Measurements from ENCODE around the gene C18orf32. TPM values are rescaled to one million over a fixed set of nuclear protein-coding genes. Genes with fewer than 3 reads are reported as not detected.
"Not testable (repeated sequence)": the region's sequence is repeated elsewhere in the genome, so short reads cannot be mapped to it uniquely, and the experiment has no call there.

Gene C18orf32
- total RNA-seq, result 13.4 and 14.1 TPM in 2 replicates

DNA sequence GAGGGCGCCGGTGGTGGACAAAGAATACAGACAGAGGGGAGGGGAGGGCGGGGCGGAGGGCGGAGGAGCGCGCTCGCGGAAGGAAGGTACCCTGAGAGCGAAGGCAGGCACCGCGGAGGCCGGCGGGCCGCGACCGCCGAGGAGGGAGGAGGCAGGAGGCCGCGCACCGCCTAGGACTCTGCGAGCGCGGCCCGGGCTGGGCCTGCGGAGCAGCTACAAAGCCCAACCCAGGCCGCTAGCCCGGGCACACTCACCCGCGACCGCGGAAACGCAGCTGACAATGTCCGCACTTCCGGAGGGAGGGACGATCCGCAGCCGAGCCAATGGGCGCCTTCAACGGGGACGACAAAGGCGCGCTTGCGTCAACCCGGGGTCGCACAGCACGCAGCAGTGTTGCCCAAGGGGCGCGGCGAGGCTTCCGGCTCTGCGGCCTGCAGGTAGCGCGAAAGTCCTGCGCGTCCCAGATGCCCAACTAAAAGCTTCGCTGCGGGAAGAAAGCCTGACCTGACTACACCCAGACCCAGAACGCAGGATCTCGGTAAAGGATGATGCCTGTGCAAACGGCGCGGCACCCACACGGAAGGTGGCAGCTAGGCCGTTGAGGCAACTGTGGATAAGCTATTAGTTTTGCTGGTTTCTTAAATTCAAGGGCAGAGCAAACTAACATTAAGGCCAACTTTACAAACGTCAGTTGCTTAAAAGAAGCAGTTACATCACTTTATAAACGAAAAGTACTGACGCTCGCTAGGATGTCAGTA, at the start of gene C18orf32:
Gene C18orf32 (minus strand): TSS at position 282 of the 758 bp plus-strand sequence. CDS start 3,486 bp downstream, outside the sequence.
- DNase-seq, result peak; percentile 95

DNA sequence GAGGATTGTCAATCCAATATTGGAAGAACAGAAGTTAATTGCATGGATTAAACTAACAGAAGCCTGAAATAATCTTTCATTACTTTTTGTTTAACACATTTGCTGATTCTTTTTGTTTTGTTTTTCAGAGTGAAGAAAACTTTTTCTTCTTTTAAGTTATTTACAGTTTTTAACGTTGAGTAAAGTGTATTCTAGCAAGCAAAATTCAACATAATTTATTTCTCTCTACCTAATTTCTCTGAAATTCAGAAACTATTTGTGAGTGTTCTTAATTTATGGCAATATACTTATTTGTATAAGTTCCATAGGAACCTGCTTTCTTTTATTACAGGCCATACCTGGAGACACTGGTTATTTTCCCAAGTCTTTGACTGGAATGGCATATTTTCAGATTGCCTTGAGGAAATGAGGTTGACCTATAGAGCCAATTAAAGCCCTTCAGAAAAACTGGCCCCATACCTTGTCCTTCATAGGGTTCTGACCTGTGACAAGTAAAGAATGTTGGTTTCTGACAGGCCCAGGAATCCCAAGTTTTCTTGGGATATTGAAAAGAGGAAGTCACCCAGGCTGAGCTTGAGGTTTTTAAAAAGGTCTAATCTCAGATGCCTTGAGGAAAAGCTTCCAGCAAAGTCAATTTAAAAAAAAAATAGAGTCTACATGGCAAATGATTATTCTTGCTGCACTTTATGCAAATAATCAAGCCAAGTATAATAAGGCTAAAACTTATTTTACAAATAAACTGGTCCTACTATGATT, 48.0 kb upstream of the C18orf32 start:
- DNase-seq, result no peak

DNA sequence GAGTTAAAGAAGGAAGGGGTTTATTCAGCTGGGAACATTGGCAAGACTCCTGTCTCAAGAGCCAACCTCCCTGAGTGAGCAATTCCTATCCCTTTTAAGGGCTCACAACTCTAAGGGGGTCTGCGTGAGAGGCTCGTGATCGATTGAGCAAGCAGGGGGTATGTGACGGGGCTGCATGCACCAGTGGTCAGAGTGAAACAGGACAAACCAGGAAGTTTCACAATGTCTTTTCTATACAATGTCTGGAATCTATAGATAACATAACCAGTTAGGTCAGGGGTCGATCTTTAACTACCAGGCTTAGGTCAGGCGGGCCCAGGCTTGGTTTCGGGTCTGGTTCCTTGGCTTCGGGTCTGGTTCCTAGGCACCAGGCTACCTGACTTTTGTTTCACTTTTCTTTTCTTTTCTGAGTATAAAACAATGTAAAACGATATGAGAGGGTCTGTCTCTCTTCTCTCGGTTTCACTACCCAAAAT, 44.7 kb upstream of the C18orf32 start:
- no peak for DNase-seq

DNA sequence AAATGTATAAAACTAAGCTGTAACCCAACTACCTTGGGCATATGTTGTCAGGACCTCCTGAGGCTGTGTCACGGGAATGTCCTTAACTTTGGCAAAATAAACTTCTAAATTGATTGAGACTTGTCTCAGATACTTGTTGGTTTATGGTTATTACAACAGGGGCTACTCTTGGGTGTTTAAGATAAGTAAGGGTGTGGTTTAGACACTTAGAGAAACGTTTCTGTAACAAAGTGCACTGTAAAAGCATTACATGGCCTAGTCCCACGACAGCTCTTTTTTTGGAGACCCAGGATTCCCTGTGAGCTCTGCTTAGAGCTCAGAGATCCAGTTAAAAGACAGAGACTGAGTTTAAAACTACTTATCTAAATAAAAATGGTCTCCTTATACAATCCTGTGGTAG, 42.6 kb upstream of the C18orf32 start:
- no peak for DNase-seq

DNA sequence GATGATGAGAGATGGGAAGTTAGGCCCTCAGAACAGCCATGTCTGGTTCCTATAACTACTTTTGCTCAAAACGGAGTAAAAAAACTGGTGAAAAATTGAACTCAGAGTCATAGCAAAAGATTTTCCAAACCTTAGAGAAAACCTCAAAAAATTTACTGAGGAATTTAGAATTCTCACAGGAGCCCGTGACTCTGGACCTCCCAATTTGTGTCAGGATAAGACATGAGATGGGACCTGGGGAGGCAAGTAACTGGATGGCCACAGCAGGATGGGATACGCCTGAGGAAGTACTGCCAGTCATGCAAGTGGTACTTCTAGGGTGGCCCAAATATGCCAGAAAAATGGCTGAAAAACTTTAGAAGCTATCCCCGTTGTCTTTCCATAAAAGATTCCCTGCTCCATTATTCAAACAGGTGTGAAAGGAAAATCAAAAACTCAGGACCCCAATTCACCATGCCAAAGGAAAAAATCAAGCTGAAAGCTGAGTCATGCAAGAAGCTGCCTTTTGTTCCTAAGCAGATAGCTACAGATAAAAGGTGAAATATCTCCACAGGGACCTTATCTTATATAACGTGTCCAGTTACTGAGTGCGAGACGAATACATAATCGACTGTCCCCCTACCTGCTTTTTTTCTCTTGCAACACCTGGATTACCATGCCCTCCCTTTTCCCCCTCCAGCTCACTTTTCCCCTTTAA, 40.7 kb upstream of the C18orf32 start:
- no peak for DNase-seq

DNA sequence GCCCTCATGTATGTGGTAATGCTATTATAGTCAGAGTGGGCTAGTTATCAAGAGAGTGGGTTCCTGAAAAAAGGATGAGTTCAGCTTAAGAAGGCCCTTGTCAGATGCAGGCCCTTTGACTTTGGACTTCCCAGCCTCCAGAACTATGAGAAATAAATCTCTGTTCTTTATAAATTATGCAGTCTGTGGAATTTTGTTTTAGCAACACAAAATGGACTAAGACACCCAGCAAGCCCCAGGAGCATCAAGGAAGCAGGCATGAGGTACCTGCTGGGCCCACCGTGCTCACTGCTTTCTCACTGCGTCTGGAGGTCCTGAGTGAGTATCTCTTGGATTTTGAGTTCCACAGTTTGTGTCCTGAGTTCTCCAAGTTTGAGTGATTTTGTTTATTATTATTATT, 38.9 kb upstream of the C18orf32 start:
- no peak for DNase-seq

DNA sequence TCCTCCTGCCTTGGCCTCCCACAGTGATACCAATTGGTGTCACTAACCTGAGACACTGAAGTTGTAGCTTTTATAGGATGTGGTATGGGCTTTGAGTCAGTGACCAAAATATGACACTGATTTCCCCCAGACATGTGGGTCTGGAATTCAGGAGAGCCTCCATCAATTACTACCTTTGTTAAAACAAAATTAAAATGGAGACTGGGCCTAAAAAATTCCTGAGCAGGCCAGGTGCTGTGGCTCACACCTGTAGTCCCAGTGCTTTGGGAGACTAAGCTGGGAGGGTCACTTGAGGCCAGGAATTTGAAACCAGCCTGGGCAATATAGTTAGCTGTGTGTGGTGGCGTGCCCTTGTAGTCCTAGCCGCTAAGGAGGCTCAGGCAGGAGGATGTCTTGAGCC, 37.9 kb upstream of the C18orf32 start:
- DNase-seq, result no peak

DNA sequence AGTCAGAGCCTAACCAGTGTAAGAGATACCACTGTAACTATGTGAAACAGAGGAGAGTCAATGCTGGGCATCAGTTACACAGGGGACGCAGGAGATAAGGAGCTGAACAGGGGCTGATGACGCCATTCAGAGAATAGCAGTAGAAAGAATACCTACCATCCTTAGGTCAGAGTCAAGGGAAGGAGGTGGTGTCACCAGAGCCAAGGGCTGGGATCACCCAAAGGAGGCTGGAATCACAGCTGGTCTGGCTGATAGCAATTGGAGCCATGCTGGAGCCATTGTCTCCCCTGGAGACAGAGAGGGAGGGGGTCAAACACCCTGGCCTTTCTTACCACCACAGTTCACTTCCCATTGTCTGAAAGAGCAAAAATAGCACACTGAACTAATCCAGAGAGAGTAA, 37.3 kb upstream of the C18orf32 start:
- peak; percentile 32 for DNase-seq

DNA sequence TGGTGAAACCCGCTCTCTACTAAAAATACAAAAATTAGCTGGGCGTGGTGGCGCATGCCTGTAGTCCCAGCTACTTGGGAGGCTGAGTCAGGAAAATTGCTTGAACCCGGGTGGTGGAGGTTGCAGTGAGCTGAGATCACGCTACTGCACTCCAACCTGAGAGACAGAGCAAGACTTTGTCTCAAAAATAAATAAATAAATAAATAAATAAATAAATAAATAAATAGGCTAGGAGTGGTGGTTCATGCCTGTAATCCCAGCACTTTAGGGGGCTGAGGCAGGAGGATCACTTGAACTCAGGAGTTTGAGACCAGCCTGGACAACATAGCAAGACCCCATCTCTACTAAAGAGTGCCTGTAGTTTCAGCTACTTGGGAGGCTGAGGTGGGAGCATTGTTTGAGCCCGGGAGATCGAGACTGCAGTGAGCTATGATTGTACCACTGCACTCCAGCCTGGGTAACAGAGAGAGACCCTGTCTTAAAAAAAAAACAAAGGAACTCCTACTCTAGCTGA, 36.6 kb upstream of the C18orf32 start:
- not testable (repeated sequence) for DNase-seq

DNA sequence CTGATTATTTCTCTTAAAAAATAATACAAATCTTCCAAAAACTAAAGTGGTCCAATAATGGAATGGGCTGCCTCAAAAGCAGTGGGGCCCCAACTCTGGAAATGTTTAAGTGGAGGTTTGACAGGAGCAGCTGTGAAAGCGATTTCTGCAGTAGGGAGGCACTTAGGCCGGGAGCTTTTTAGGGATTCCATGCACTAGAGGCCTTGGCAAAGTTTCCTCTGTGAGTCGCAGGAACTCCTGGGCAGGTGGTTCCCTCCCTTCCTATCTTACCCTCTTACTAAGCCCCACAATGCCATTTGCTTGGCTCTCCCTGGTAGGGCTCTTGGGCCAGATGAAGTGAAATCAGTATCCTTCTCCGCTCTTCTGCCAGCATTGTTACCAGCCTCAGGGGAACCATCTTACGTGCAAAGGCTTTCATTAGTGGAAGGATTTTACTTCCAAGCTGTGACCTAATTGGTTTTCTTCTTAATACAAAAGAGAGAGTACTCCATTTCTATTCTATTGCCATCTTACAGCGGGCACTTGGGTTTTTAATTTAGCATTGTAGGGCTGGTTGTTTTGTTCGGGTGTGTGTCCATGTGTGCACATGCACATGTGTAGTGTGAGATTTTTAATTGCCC, 34.3 kb upstream of the C18orf32 start:
- no peak for DNase-seq

DNA sequence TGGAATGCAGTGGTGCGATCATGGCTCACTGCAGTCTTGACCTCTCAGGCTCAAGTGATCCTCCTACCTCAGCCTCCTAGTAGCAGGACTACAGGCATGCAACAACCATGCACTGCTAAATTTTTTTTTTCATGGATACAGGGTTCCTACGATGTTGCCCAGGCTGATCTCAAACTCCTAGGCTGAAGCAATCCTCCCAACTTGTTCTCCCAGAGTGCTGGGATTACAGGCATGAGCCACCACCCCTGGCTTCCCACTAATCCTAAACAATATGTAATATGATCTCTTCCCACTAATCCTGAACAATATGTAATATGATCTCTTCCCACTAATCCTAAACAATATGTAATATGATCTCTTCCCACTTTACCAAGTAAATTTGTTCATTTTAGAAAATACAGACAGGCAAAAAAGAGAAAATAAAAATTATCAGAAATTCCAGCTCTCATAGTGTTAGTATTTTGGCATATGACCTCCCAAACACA, 33.7 kb upstream of the C18orf32 start:
- peak; percentile 10 for DNase-seq

DNA sequence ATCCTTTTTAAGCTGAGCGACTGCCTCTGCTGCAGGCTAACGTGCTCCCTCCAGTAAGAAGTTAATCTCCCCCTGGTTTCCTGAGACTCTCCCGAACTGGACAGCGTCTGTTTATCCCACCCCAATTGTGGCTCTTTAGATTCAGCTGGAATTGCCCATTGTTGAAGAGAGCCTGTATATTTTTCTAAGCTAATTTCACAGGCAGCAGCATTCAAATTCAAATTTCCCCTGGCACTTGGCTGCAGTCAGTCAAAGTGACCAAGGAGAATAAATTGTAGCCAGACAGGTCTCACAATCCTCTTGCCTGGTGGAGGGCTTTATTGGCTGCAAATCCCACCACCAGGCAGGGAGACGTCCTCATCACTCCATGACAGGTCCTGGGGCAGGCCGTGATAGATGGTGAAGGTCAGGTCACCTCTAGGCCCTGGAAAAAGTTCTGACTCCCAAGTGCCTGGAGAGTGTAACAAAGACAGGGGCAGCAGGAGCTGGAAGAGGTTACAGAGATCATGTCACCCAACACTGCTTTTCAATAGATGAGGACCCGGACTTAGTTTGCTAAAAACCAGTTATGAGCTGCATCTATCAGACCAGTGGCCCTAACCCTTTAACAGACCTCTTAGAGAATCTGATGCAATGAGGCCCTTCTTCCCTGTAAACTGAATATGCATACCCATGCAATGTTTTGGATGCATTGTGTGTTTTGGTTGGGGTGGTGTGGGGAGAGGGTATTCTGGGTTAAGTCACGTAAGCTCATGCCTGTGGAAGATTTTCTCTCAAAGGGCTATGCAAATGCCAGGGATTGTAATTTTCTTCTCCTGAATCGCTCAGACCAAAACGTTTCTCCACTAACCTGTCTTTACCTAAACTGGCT, 32.3 kb upstream of the C18orf32 start:
- DNase-seq, result no peak

DNA sequence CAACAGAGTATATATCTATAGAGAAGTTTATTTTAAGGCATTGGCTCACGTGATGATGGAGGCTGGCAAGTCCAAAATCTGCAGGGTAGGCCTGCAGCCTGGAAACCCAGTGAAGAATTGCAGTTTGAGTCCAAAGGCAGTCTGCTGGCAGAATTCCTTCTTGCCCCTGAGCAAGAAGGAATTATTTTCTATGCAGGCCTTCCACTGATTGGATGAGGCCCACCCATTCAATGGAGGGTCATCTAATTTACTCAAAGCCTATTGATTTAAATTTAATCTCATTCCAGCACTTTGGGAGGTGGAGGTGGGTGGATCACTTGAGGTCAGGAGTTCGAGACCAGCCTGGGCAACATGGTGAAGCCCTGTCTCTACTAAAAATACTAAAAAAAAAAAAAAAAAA, 30.4 kb upstream of the C18orf32 start:
- DNase-seq, result no peak

DNA sequence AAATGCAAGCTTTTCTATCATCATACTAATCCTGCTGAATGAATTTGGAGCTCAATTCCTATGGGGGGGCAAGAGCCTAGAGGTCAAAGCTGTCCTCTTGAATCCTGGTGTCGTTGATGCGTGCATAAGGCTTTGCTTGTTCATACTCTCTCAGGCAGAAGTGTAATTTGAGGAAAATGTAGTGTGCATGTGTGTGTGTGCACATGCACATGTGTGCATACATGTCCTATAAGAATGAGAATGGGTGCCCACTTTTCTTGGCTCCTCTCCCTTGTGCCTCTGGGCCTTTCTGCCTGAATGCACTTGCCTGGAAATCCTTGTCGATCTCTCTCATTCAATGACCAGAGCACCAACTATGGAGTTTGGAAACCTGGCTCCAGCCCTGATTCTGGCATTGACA, 28.5 kb upstream of the C18orf32 start:
- DNase-seq, result no peak

DNA sequence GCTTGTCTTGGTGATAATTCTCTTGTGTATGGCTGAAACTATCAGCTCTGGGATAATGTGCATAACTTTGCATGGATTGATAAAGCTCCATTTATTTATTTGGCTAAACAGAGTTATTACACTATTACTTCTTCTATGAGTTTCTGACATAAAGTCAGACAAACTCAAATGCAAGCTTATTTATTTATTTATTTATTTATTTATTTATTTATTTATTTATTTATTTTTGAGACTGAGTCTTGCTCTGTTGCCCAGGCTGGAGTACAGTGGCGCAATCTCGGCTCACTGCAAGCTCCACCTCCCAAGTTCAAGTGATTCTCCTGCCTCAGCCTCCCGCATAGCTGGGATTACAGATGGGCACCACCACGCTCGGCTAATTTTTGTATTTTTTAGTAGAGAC, 28.0 kb upstream of the C18orf32 start:
- not testable (repeated sequence) for DNase-seq

DNA sequence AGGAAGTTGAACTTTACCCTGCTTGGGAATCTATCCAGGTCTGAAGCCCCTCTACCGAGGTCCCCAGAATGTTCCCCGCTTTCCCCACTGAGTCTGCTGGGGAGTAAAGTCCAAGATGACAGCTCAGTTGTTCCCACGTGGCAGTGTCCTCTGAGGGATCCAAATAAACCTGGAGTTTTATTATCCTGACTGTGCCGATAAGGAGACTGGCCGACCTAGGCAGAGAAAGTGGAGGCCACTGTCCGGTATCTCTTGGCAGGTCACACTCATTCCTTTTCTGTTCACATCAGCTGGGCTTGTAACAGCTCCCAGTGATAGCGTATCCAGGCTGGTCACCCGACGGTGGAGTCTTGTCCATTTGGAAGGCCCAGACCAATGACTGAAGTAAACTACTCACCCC, 27.5 kb upstream of the C18orf32 start:
- no peak for DNase-seq

DNA sequence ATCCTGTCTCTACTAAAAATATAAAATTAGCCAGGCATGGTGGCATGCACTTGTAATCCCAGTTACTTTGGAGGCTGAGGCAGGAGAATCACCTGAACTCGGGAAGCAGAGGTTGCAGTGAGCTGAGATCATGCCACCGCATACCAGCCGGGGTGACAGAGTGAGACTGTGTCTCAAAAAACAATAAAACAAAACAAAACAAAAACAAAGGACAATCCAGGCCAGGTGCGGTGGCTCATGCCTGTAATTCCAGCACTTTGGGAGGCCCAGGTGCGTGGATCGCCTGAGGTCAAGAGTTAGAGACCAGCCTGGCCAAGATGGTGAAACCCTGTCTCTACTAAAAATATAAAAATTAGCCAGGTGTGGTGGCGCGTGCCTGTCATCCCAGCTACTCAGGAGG, 25.8 kb upstream of the C18orf32 start:
- DNase-seq, result not testable (repeated sequence)

DNA sequence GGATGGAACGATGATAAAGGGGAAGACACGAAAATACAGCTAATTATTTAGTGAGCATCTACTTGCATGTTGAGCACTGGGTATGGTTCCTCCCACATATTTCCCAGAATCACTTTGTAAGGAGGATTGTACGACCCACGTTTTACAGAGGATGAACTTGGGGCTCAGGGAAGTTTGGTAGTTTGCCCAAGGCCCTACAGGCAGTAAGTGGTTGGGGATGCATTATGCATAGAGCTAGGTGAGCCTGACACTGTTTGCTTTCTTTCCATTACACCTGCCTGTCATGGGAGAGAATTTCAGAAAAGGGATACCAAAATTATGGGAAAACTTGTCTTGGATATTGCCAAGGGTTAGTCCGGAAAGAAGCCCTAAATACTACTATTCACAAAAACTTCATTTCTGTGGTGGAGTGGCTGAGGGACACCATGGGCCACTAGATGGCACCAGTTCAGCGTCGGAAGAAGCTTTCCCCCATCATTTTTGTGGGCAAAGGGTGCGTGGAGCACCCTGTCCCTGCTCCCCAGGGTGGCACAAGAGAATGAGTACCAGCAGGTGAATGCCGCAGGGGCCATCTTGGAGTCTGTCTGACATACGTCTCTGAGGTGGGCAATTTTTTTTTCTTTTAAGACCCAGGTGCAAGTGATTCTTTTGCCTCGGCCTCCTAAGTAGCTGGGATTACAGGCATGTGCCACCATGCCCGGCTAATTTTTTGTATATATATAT, 23.5 kb upstream of the C18orf32 start:
- peak; percentile 72 for DNase-seq

DNA sequence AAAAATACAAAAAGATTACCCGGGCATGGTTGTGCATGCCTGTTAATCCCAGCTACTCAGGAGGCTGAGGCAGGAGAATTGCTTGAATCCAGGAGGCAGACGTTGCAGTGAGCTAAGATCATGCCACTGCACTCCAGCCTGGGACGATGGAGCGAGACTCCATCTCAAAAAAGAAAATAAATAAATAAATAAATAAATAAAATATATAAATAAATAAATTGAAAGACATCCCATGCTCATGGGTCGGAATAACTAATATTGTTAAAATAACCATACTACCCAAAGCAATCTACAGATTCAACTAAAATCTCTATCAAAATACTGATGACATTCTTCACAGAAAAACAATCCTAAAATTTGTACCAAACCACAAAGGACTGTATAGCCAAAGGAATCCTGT, 19.4 kb upstream of the C18orf32 start:
- DNase-seq, result not testable (repeated sequence)

DNA sequence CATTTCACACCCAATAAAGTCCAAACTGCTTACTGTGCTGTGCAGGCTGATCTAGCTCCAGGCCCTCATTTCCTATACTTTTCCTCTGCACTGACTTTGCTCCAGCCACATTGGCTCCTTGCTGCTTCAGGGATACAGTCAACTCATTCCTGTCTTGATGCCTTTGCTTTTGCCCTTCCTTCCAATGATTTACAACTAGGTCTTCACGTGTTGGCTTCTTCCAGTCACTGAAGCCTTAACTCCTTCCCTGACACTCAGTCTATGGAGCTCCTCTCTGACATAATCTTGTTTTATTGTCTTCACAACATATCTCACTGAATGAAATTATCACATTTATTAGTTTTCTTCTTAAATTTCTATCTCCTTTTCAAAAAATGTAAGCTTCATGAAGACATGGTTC, 16.9 kb upstream of the C18orf32 start:
- no peak for DNase-seq

Data from dermis blood vessel endothelial cell (primary cell).